GM11168 (cell line): ENCODE measurements around the gene ST8SIA6.
"Not testable (repeated sequence)": the region's sequence is repeated elsewhere in the genome, so short reads cannot be mapped to it uniquely, and the experiment has no call there.

Experiments
- in situ Hi-C: fragments of 300-500 bp; cut with MboI; formaldehyde crosslinking; loops from one replicate; pipeline ENCODE4 v1.12.0; 2022; ENCODE audit warnings: low sequenced_read_pairs; ENCODE audit not compliant: unreplicated experiment

ST8SIA6 gene

GRCh38 chr10:17454161-17455014, at the start of gene ST8SIA6:
ST8SIA6 (minus strand) TSS chr10:17454595; CDS start chr10:17454255, 340 bp downstream.
- in situ Hi-C loops, result no loop called here

GRCh38 chr10:17503795-17504194, 49.4 kb upstream of the ST8SIA6 start:
- in situ Hi-C loops, result no loop called here

- in situ Hi-C loops, result no loop called here
These were observed 48.4 kb upstream of the ST8SIA6 start for GRCh38 chr10:17502814-17503213.

GRCh38 chr10:17499014-17499413, 44.6 kb upstream of the ST8SIA6 start:
- in situ Hi-C loops, result not testable (repeated sequence)

- in situ Hi-C loops, result no loop called here
These were observed 43.1 kb upstream of the ST8SIA6 start for GRCh38 chr10:17497446-17498030.

- in situ Hi-C loops, result no loop called here
These were observed 40.3 kb upstream of the ST8SIA6 start for GRCh38 chr10:17494626-17495260.

- in situ Hi-C loops, result no loop called here
These were observed 34.5 kb upstream of the ST8SIA6 start for GRCh38 chr10:17488848-17489247.

- in situ Hi-C loops, result no loop called here
These were observed 28.7 kb upstream of the ST8SIA6 start for GRCh38 chr10:17483079-17483478.

GRCh38 chr10:17479822-17480221, 25.4 kb upstream of the ST8SIA6 start:
- in situ Hi-C loops, result no loop called here

GRCh38 chr10:17479015-17479615, 24.7 kb upstream of the ST8SIA6 start:
- in situ Hi-C loops, result no loop called here

- in situ Hi-C loops, result no loop called here
These were observed 21.7 kb upstream of the ST8SIA6 start for GRCh38 chr10:17476073-17476472.

- in situ Hi-C loops, result no loop called here
These were observed 21.3 kb upstream of the ST8SIA6 start for GRCh38 chr10:17475661-17476060.

- in situ Hi-C loops, result no loop called here
These were observed 20.4 kb upstream of the ST8SIA6 start for GRCh38 chr10:17474595-17475323.

- in situ Hi-C loops, result no loop called here
These were observed 19.0 kb upstream of the ST8SIA6 start for GRCh38 chr10:17473228-17473950.

GRCh38 chr10:17472481-17473227, 18.3 kb upstream of the ST8SIA6 start:
- in situ Hi-C loops, result no loop called here

- in situ Hi-C loops, result no loop called here
These were observed 15.9 kb upstream of the ST8SIA6 start for GRCh38 chr10:17470246-17470645.

- in situ Hi-C loops, result no loop called here
These were observed 11.1 kb upstream of the ST8SIA6 start for GRCh38 chr10:17465328-17466125.

- in situ Hi-C loops, result no loop called here
These were observed 10.2 kb upstream of the ST8SIA6 start for GRCh38 chr10:17464545-17464944.
